HG03378 (cell line): Measurements from ENCODE around the gene RABL6.
"Not testable (repeated sequence)": the region's sequence is repeated elsewhere in the genome, so short reads cannot be mapped to it uniquely, and the experiment has no call there.

Source experiments
- ATAC-seq: cut with Tn5 transposase; IDR thresholded peaks from one replicate; pipeline ENCODE4 v1.9.1; 2021; ENCODE audit warnings: mild to moderate bottlenecking, moderate library complexity; ENCODE audit not compliant: unreplicated experiment

Gene RABL6

DNA sequence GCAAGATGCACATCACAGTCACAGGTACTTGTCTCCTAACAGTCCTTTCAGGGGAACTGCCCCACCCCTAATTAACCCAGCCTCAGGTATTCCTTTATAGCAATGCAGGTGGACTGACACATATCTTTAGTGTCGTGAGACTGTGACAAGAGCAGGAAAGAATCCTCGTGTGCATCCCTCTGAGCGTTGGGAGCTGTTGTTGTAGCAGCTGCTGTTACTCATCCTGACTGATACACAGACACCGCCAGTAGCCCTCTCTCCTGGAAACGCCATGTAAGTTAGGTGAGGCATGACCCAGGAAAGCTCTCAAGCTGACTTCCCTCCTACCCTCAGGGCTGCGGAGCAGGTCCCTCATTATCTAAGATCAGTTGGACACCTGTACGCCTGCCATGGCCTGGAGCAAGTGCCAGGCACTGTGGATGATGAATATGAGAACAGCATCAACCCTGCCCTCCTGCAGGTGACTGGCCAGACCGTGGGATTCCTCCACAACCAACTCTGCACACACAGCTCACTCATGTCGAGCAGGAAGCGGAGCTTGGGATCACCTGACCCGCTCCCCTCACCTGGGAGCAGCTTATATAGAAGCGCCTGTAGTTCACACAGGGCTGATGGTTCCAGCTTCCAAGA, 33.2 kb upstream of the RABL6 start:
- no peak for ATAC-seq

DNA sequence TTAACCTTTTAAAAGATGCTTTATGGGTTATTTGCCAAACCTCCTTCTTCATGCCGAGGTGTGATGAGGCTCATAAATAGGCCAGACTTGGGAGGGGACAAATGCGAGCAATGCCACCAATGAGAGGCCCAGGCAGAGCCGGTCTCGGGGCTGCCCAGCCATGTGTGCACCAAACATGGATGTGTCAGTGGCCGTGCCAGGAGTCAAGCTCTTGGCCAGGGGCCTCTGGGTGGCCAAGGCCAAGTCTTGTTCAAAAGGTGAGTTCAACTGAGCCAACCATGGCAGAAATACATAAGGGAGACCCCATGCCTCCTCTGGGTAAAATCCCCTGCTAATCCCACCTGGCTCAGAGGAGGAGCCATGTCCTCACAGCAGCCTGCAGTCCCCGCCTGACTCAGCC, 32.6 kb upstream of the RABL6 start:
- no peak for ATAC-seq

DNA sequence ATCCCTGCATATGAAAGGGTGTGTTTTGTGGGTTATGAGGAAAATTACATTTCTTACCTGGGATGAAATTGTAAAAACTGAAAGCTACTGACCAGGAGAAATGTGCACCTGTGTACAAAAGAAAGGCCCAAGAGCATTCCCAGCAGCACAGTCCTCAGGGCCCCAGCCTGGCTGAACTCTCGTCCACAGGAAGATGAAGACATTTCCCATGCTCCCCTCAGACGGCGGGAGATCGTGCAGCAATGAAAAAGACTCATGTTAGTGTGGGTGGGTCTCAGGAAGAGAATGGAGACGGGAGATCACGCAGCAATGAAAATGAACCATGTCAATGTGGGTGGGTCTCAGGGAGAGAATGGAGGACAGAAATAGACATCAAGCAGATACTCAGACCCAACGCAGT, 30.8 kb upstream of the RABL6 start:
- ATAC-seq, result no peak

- ATAC-seq, result no peak
These were observed 30.4 kb upstream of the RABL6 start for GRCh38 chr9:136777359-136777758.

- no peak for ATAC-seq
These were observed 27.9 kb upstream of the RABL6 start for GRCh38 chr9:136779808-136780207.

GRCh38 chr9:136782452-136782851, 25.3 kb upstream of the RABL6 start:
- ATAC-seq, result no peak

DNA sequence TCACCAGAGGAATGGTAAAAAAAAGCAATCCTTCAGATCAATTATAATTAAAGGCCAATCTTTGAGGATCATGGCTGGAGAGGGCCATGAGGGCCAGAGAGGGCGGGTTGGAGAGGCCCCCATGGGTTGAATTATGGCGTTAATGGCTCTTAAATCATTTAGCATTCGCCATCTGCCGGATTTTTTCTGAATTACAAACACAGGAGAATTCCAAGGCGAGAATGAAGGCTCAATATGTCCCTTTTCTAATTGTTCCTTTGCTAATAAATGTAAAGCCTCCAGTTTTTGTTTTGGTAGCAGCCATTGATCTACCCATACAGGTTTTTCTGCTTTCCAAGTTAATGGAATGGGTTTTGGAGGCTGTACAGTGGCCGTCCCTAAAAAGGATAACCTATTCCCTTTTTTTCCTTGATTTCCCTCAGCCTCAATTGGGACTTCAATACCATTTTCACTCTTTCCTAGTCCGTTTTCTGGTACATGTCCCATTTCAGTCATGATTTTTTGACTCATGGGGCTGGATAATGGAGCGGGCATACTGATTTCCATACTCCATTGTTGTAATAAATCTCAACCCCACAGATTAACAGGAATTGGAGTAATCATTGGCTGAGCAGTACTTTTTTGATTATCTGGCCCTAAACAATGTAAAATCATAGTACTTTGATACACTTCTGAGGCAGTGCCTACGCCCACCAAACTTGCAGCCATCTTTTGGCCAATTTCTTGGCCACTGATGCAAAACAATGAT, 23.3 kb upstream of the RABL6 start:
- no peak for ATAC-seq

DNA sequence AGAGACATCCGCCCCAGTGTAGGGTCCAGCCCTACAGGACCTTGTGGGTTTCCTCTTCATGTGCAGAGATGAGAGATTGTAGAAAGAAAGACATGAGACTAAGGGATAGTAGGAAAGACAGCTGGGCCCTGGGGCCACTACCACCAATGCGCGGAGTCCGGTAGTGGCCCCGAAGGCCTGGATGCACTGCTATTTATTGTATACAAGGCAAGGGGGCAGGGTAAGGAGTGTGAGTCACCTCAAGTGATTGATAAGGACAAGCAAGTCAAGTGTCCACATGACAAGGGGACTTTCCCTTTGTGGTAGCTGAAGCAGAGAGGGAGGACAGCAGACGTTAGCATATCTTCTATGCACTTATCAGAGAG, 22.8 kb upstream of the RABL6 start:
- ATAC-seq, result no peak

DNA sequence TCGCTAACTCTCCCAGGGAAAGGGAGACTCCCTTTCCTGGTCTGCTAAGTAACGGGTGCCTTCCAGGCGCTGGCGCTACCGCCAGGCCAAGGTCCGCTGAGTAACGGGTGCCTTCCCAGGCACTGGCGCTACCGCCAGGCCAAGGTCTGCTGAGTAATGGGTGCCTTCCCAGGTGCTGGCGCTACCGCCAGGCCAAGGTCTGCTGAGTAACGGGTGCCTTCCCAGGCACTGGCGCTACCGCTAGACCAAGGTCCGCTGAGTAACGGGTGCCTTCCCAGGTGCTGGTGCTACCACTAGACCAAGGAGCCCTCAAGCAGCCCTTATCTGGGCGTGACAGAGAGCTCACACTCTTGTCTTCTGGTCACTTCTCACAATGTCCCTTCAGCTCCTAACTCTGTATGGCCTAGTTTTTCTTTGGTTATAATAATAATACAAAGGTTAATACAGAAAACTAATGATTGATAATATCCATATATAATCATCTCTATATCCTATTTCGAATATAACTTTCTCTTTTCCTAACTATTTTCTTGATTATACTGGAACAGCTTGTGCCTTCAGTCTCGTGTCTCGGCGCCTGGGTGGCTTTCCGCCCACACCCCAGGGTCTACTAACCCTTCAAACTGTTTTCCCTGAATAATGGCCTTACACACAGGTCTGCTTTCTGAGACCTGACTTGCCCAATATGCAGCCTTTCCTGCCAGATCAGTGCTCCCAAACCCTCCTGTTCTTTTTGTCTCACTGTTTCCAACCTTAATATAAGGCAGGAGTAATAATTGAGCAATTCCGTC, 22.0 kb upstream of the RABL6 start:
- not testable (repeated sequence) for ATAC-seq

DNA sequence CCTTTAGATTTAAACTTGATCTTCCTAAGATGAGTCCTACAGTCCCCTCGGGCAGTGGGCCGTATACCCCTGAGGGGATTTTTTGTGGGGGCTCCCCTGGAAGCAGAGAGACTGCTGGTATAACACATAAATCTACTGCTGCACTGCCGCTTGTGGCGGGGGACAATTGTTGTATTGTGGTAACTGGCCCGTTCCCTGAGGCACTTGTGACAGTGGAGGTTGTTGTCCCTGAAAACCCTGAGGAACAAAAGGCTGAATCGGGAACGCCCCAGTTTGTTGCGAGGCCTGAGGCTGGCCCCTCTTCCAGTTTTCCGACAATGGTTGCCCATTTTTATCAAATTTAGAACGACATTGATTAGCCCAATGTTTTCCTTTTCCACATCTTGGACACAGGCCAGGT, 21.3 kb upstream of the RABL6 start:
- no peak for ATAC-seq

GRCh38 chr9:136786983-136787382, 20.8 kb upstream of the RABL6 start:
- not testable (repeated sequence) for ATAC-seq

DNA sequence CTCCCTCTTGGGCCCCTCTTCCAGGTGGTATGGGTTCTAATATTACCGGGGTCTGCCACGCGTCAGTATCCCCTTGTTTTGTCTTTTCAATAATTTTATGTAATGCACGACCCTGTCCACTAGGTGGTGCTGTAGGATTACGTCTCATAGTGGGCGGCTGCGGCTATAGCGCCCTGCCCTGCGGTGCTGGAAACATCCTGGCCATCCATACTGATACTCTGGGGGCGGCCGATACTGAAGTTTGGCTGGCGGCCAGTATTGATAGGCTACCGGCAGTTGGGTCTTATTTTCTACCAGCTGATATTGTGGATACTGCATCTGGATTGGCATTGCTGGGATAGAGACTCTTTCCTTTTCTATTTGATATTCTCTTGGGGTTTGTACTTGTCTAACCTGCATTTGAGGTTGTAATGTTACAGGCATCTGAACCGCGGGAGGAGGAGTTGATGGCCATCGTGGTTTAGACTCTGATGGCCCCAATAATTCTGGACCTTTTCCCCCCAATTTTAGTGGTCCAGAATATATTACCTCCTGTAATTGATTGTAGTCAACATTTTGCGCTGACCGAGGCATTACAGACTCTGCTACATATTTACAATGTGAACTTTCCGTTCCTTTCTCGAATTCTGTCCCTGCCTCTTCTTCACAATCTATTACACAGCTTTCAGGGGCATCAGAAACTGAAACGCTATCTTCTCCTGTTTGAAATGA, 19.9 kb upstream of the RABL6 start:
- no peak for ATAC-seq

GRCh38 chr9:136788644-136789522, 18.9 kb upstream of the RABL6 start:
- not testable (repeated sequence) for ATAC-seq

DNA sequence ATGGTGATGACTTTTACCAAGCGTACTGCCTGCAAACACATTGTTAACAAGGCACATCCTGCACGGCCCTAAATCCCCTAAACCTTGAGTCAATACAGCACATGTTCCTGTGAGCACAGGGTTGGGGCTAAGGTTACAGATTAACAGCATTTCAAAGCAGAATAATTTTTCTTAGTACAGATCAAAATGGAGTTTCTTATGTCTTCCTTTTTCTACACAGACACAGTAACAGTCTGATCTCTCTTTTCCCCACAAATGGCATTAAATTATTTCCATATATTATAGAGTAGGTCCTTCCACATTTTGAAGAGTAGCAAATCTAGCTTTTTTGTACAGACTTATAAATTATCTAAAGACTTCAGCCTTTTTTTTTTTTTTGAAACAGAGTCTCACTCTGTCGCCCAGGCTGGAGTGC, 18.2 kb upstream of the RABL6 start:
- no peak for ATAC-seq

DNA sequence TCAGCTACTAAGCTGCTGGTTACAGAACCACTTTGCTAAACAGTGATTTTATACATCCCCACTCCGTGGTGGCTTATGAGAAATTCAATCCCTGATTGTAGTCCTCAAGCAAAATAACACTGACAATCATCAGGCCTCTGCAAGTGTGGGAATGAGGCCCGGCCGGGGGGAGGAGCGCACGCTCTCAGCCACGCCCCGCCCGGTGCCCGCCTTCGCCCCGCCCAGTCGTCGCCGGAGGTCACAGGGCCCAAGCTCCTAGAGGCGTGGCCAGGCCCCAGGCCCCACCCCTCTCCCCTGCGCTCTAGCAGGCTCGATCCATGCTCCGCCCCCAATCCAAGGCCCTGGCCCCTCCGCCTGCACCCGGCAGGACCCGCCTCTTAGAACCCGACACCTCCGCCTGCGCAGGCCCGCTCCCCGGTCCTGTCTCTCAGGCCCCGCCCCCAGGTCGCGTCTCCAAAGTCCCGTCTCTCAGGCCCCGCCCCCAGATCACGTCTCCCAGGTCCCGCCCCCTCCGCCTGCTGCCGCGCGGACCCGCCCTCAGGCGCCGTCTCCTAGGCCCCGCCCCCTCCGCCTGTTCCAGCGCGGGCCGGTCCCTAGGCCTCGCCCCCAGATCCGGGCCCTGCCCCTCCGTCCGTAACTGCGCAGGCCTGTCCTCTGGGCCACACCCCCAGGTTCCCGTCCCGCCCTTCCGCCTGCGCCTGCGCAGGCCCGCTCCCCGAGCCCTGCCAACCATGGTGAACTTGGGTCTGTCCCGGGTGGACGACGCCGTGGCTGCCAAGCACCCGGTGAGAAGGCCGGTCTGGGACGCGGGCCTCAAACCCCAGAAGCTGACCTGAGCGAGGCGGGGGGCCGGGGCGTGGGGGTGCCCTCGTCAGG, 16.9 kb upstream of the RABL6 start, which contains the start of gene TMEM141:
TMEM141 (plus strand) TSS at position 705 of the 876 bp plus-strand sequence; CDS start at position 732, 27 bp downstream.
- peak; percentile 64 for ATAC-seq

DNA sequence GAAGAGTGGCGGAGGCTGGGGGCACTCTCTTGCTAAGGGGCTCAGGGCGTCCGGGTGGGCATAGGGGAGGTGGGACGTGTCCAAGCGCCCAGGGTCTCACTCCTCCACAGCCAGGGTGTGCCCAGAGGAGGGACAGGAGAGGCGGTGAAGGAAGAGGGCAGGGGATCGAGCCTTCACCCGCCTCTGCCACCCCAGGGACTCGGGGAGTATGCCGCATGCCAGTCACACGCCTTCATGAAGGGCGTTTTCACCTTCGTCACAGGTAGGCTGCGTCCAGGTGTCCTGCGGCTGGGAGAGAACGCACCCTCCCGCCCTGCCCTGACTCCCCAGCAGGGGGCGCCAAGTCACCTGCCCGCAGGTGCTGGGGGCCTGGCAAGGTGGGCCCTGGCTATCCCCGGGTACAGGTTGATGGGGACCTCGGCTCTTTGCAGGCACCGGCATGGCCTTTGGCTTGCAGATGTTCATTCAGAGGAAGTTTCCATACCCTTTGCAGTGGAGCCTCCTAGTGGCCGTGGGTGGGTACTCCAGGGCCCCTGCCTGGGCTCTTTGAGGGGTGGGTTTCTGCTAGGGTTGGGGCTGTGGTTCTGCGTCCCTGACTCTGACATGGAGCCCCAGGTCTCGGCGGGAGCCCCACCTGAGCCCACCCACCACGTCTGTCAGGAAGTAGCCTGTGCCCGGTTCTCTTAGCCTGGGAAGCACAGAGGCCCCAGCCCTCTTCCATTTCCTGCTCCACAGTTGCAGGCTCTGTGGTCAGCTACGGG, 16.1 kb upstream of the RABL6 start:
- peak; percentile 27 for ATAC-seq

DNA sequence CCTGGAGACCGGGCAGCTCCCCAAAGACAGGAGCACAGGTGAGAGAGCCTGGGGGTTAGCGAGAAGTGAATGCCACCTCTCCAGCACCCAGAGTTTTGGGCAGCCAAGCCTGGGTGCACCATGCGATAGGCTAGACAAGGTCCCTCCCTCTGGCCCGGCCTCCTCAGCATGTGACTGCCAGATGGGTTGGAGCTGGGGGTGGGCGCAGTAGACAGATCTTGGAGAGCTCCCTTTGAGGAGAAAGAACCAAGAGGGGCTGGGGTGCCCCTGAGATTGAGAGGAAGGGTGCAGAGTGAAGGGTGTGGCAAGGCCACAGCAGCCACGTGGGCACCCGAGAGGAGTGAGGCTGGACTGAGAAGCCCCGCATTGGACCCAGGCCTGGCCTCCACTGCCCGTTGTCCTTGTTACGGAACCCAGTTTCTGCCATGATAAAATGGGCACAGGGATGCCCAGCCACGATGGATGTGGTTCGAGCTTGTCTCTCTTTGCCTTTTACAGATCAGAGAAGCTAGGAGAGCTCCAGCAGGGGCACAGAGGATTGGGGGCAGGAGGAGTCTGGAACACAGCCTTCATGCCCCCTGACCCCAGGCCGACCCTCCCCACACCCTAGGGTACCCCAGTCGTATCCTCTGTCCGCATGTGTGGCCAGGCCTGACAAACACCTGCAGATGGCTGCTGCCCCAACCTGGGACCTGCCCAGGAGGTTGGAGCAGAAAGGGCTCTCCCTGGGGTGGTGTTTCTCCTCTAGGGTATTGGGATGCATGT, 15.2 kb upstream of the RABL6 start:
- no peak for ATAC-seq
